GM19351 (cell line): ENCODE results near the gene TMEM38A.
"Not testable (repeated sequence)": the region's sequence is repeated elsewhere in the genome, so short reads cannot be mapped to it uniquely, and the experiment has no call there.

ENCODE experiments used
- ATAC-seq: cut with Tn5 transposase; IDR thresholded peaks from one replicate; pipeline ENCODE4 v1.9.1; 2021; ENCODE audit warnings: mild to moderate bottlenecking, moderate library complexity; ENCODE audit not compliant: unreplicated experiment

TMEM38A gene

GRCh38 chr19:16673839-16674238, 12.9 kb downstream of the TMEM38A start:
- ATAC-seq, result not testable (repeated sequence)

- ATAC-seq, result no peak
Measured at GRCh38 chr19:16676101-16676798, 15.3 kb downstream of the TMEM38A start.

- ATAC-seq, result no peak
Measured at GRCh38 chr19:16677055-16677454, 16.1 kb downstream of the TMEM38A start.

GRCh38 chr19:16678498-16678897, 17.6 kb downstream of the TMEM38A start:
- ATAC-seq, result no peak

GRCh38 chr19:16679811-16680210, 18.9 kb downstream of the TMEM38A start:
- no peak for ATAC-seq

GRCh38 chr19:16682539-16682938, 21.6 kb downstream of the TMEM38A start:
- ATAC-seq, result no peak

GRCh38 chr19:16684216-16684615, 23.3 kb downstream of the TMEM38A start:
- no peak for ATAC-seq

GRCh38 chr19:16688084-16688483, 27.1 kb downstream of the TMEM38A start:
- no peak for ATAC-seq

- no peak for ATAC-seq
Measured at GRCh38 chr19:16698914-16699313, 38.0 kb downstream of the TMEM38A start.

GRCh38 chr19:16702123-16702522, 41.2 kb downstream of the TMEM38A start:
- no peak for ATAC-seq

GRCh38 chr19:16703677-16704076, 42.7 kb downstream of the TMEM38A start:
- ATAC-seq, result no peak

GRCh38 chr19:16710870-16711269, 49.9 kb downstream of the TMEM38A start:
- ATAC-seq, result not testable (repeated sequence)

- ATAC-seq, result not testable (repeated sequence)
Measured at GRCh38 chr19:16712295-16712694, 51.4 kb downstream of the TMEM38A start.

- no peak for ATAC-seq
Measured at GRCh38 chr19:16714702-16715287, 53.9 kb downstream of the TMEM38A start.

GRCh38 chr19:16715611-16716010, 54.7 kb downstream of the TMEM38A start:
- ATAC-seq, result no peak

GRCh38 chr19:16721051-16721450, 60.1 kb downstream of the TMEM38A start:
- no peak for ATAC-seq

- no peak for ATAC-seq
Measured at GRCh38 chr19:16722591-16722990, 61.7 kb downstream of the TMEM38A start.

GRCh38 chr19:16726916-16727315, 66.0 kb downstream of the TMEM38A start:
- ATAC-seq, result no peak

GRCh38 chr19:16735650-16736266, 74.8 kb downstream of the TMEM38A start:
- not testable (repeated sequence) for ATAC-seq

- no peak for ATAC-seq
Measured at GRCh38 chr19:16736709-16737108, 75.8 kb downstream of the TMEM38A start.

GRCh38 chr19:16737911-16738310, 77.0 kb downstream of the TMEM38A start:
- ATAC-seq, result no peak

GRCh38 chr19:16739546-16739945, 78.6 kb downstream of the TMEM38A start:
- no peak for ATAC-seq
